BLaER1 treated with 17β-estradiol and CSF1 and Interleukin-3, amounts not matched to agents 10 nM and 100 nM (cell line): ENCODE data around the gene HYI.
"Not testable (repeated sequence)": the region's sequence is repeated elsewhere in the genome, so short reads cannot be mapped to it uniquely, and the experiment has no call there.

ENCODE experiments used
- H3K27ac ChIP-seq, 11 experiments: shearing (Covaris generic); formaldehyde crosslinking; 2 replicates each; pipeline ENCODE4 v1.8.1; 2022
- H3K27me3 ChIP-seq, 11 experiments: shearing (Covaris generic); formaldehyde crosslinking; 2 replicates each; pipeline ENCODE4 v1.8.1; 2022
- H3K36me3 ChIP-seq, 11 experiments: shearing (Covaris generic); formaldehyde crosslinking; 2 replicates each; pipeline ENCODE4 v1.8.1; 2022
- H3K4me1 ChIP-seq, 10 experiments: shearing (Covaris generic); formaldehyde crosslinking; 2 replicates each; pipeline ENCODE4 v1.8.1; 2022
- H3K4me2 ChIP-seq, 11 experiments: shearing (Covaris generic); formaldehyde crosslinking; 2 replicates each; pipeline ENCODE4 v1.8.1; 2022
- H3K4me3 ChIP-seq, 10 experiments: shearing (Covaris generic); formaldehyde crosslinking; 2 replicates each; pipeline ENCODE4 v1.8.1; 2022
- H3K9ac ChIP-seq, 11 experiments: shearing (Covaris generic); formaldehyde crosslinking; 2 replicates each; pipeline ENCODE4 v1.8.1; 2022
- H3K9me3 ChIP-seq, 11 experiments: shearing (Covaris generic); formaldehyde crosslinking; replicated peaks in 1 of 11; 2 replicates each; pipeline ENCODE4 v1.8.1; 2022
- H4K20me1 ChIP-seq, 11 experiments: shearing (Covaris generic); formaldehyde crosslinking; 2 replicates each; pipeline ENCODE4 v1.8.1; 2022
- Cebpa-rat ChIP-seq, 11 experiments: shearing (Covaris generic); IDR thresholded peaks; 2 replicates each; pipeline ENCODE4 v1.8.1; 2022

Gene HYI

GRCh38 chr1:43420874-43421273 is 32.9 kb downstream of the HYI start:
- Histone ChIP-seq H3K4me1 (no peaks in the 10 kb centered on the region), H3K4me2 (no peak overlapping the region), H3K9ac (no peak overlapping the region), H4K20me1 (peaks cover 0 to 50% (median 0%) of the 10 kb centered on the region in 11 experiments; a peak in 5 of 22 replicates), H3K27me3 (no peaks in the 10 kb centered on the region), H3K36me3 (peaks cover 97 to 99% (median 98%) of the 10 kb centered on the region in 11 experiments), H3K27ac (no peak overlapping the region), H3K9me3 (no peaks in the 10 kb centered on the region), H3K4me3 (no peak overlapping the region)
- TF ChIP-seq Cebpa-rat (IDR thresholded peaks at IDR 0.05) = no peak

- Histone ChIP-seq H3K27ac (no peak overlapping the region), H3K9me3 (no peaks in the 10 kb centered on the region), H3K4me2 (no peak overlapping the region), H3K27me3 (no peaks in the 10 kb centered on the region), H4K20me1 (peaks cover 0 to 50% (median 0%) of the 10 kb centered on the region in 11 experiments; a peak in 6 of 22 replicates), H3K36me3 (peaks cover 96 to 99% (median 98%) of the 10 kb centered on the region in 11 experiments), H3K4me1 (no peaks in the 10 kb centered on the region), H3K9ac (no peak overlapping the region), H3K4me3 (no peak overlapping the region)
- no peak for TF ChIP-seq Cebpa-rat (IDR thresholded peaks at IDR 0.05)
These were observed 33.9 kb downstream of the HYI start for GRCh38 chr1:43419627-43420425.

GRCh38 chr1:43418858-43419257 is 34.9 kb downstream of the HYI start:
- no peak for TF ChIP-seq Cebpa-rat (IDR thresholded peaks at IDR 0.05)
- Histone ChIP-seq H3K9me3 (no peaks in the 10 kb centered on the region), H3K36me3 (peaks cover 86 to 93% (median 89%) of the 10 kb centered on the region in 11 experiments), H3K4me3 (no peak overlapping the region), H3K27ac (no peak overlapping the region), H3K4me1 (no peaks in the 10 kb centered on the region), H3K27me3 (no peaks in the 10 kb centered on the region), H3K9ac (no peak overlapping the region), H3K4me2 (no peak overlapping the region), H4K20me1 (peaks cover 0 to 42% (median 0%) of the 10 kb centered on the region in 11 experiments; a peak in 4 of 22 replicates)

- Histone ChIP-seq H3K27me3 (no peaks in the 10 kb centered on the region), H3K9me3 (no peaks in the 10 kb centered on the region), H4K20me1 (peaks cover 0 to 21% (median 0%) of the 10 kb centered on the region in 11 experiments; a peak in 3 of 22 replicates), H3K9ac (no peak overlapping the region; a peak in 1 of 22 replicates), H3K4me1 (no peaks in the 10 kb centered on the region), H3K27ac (no peak overlapping the region), H3K36me3 (peaks cover 67 to 89% (median 80%) of the 10 kb centered on the region in 11 experiments), H3K4me3 (no peak overlapping the region), H3K4me2 (no peak overlapping the region)
- no peak for TF ChIP-seq Cebpa-rat (IDR thresholded peaks at IDR 0.05)
These were observed 37.8 kb downstream of the HYI start for GRCh38 chr1:43415901-43416300.

GRCh38 chr1:43414634-43415223 is 39.0 kb downstream of the HYI start:
- H3K9me3 ChIP-seq = no peaks in the 10 kb centered on the region
- H3K4me1 ChIP-seq = no peaks in the 10 kb centered on the region
- H3K4me3 ChIP-seq = no peak overlapping the region
- H3K9ac ChIP-seq = no peak overlapping the region
- H4K20me1 ChIP-seq = peaks cover 0 to 16% (median 0%) of the 10 kb centered on the region in 11 experiments; a peak in 3 of 22 replicates
- H3K27me3 ChIP-seq = no peaks in the 10 kb centered on the region
- TF ChIP-seq Cebpa-rat (IDR thresholded peaks at IDR 0.05) = no peak
- H3K4me2 ChIP-seq = no peak overlapping the region
- no peak overlapping the region for H3K27ac ChIP-seq
- H3K36me3 ChIP-seq = peaks cover 66 to 89% (median 78%) of the 10 kb centered on the region in 11 experiments

GRCh38 chr1:43413426-43413825 is 40.3 kb downstream of the HYI start:
- not testable (repeated sequence) for H3K9me3 ChIP-seq, H3K4me3 ChIP-seq, H3K27ac ChIP-seq, H3K4me2 ChIP-seq, H3K4me1 ChIP-seq, H3K9ac ChIP-seq, H3K27me3 ChIP-seq
- peaks cover 0 to 11% (median 0%) of the 10 kb centered on the region in 11 experiments; a peak in 1 of 22 replicates for H4K20me1 ChIP-seq
- peaks cover 66 to 89% (median 78%) of the 10 kb centered on the region in 11 experiments for H3K36me3 ChIP-seq

- H4K20me1 ChIP-seq = peaks cover 0 to 16% (median 0%) of the 10 kb centered on the region in 11 experiments; a peak in 2 of 22 replicates
- no peak overlapping the region for H3K9ac ChIP-seq
- no peaks in the 10 kb centered on the region for H3K4me1 ChIP-seq
- no peak overlapping the region for H3K4me3 ChIP-seq
- no peak overlapping the region for H3K4me2 ChIP-seq
- no peak for TF ChIP-seq Cebpa-rat (IDR thresholded peaks at IDR 0.05)
- no peaks in the 10 kb centered on the region for H3K27me3 ChIP-seq
- H3K36me3 ChIP-seq = peaks cover 62 to 89% (median 78%) of the 10 kb centered on the region in 11 experiments
- H3K9me3 ChIP-seq = no peaks in the 10 kb centered on the region
- H3K27ac ChIP-seq = no peak overlapping the region
These were observed 43.2 kb downstream of the HYI start for GRCh38 chr1:43410571-43410970.

GRCh38 chr1:43405876-43406234 is 47.9 kb downstream of the HYI start:
- Histone ChIP-seq H3K4me1 (no peaks in the 10 kb centered on the region), H3K36me3 (peaks cover 77 to 96% (median 88%) of the 10 kb centered on the region in 11 experiments), H3K4me2 (no peak overlapping the region), H3K9me3 (no peaks in the 10 kb centered on the region), H3K4me3 (no peak overlapping the region), H3K27me3 (no peaks in the 10 kb centered on the region), H4K20me1 (peaks cover 0 to 18% (median 3%) of the 10 kb centered on the region in 11 experiments; a peak in 6 of 22 replicates), H3K9ac (no peak overlapping the region), H3K27ac (no peak overlapping the region)
- TF ChIP-seq Cebpa-rat (IDR thresholded peaks at IDR 0.05) = no peak

GRCh38 chr1:43405219-43405875 is 48.4 kb downstream of the HYI start:
- no peak overlapping the region for H3K9ac ChIP-seq
- H3K36me3 ChIP-seq = peaks cover 73 to 92% (median 84%) of the 10 kb centered on the region in 11 experiments
- no peak overlapping the region for H3K27ac ChIP-seq
- H4K20me1 ChIP-seq = peaks cover 0 to 18% (median 4%) of the 10 kb centered on the region in 11 experiments; a peak in 7 of 22 replicates
- no peaks in the 10 kb centered on the region for H3K27me3 ChIP-seq
- no peaks in the 10 kb centered on the region for H3K9me3 ChIP-seq
- no peaks in the 10 kb centered on the region for H3K4me1 ChIP-seq
- no peak for TF ChIP-seq Cebpa-rat (IDR thresholded peaks at IDR 0.05)
- no peak overlapping the region for H3K4me3 ChIP-seq
- H3K4me2 ChIP-seq = no peak overlapping the region
